Fibroblast of lung (primary cell): Measurements from ENCODE around the gene PIK3CD.

Experiments used
- CTCF ChIP-seq, 2 donors: IDR thresholded peaks in 1 of 2; conservative IDR thresholded peaks in 1 of 2; 1 replicate in 1 of 2; 2 replicates in 1 of 2; pipeline ENCODE4 v1.5.1; 2011 to 2012; ENCODE audit warnings: low read length in 2 of 2, control low read depth in 1 of 2, inconsistent platforms in 1 of 2, low read depth in 1 of 2, mild to moderate bottlenecking in 1 of 2
- EZH2 ChIP-seq: IDR thresholded peaks from 2 replicates; pipeline ENCODE4 v1.5.1; 2012; ENCODE audit warnings: low read length, control low read depth, mild to moderate bottlenecking; ENCODE audit errors: missing control alignments

DNA sequence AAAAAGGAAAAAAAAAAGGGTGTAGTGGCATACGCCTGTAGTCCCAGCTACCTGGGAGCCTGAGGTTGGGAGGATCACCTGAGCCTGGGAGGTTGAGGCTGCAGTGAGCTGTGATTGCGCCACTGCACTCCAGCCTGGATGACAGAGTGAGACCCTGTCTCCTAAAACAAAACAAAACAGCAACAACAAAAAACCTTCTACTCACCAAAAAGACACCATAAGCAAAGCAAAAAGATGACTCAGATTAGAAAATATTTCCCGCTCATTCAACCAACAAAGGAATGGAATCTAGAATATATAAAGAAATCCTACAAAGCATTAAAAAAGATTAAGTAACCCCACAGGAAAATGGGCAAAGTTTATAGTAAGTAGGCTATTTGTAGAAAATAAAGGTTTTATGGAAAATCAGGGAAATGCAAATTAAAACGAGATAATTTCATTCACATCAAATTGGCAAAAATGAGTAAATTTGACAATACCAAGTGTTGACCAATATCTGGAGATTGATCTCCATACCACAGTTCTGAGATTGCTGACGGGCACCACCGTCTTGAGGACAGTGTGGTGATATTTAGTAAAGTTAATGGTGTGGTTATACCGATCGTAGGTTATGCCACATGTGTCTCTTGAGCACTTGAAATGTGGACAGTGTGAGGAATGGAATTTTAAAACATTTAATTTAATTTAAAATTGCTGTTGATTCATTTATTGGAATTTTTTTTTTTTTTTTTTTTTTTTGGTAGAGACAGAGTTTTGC lies 54.0 kb downstream of the PIK3CD start:
- no peak for TF ChIP-seq CTCF (conservative IDR thresholded peaks at IDR 0.05 in 1 of 2, IDR thresholded peaks at IDR 0.05 in 1 of 2; ENCODE audit: low read depth in 1 of 2, low read length in 2 of 2)
- TF ChIP-seq EZH2, result no peak
